Endothelial cell of umbilical vein (primary cell): Measurements from ENCODE around the gene FOXO6. TPM values are rescaled to one million over a fixed set of nuclear protein-coding genes. Genes with fewer than 3 reads are reported as not detected.

Experiments used
- BruUV-seq: library from RNA; stranded (reverse); fragments of 400-500 nt; replicated peaks from 2 replicates; lab custom pipeline; 2021; lab: Mats Ljungman, UMichigan
- CTCF ChIA-PET: fragments of 300-600, 350-600 bp; sonication (Branson Sonifier 250); formaldehyde crosslinking; loops from one replicate; lab custom pipeline; 2021; ENCODE audit warnings: antibody characterized with exemption, inconsistent platforms; lab: Charles Lee
- POLR2A ChIA-PET: fragments of 300-600, 350-600 bp; sonication (Branson Sonifier 250); formaldehyde crosslinking; loops from one replicate; lab custom pipeline; 2021; ENCODE audit warnings: antibody characterized with exemption, inconsistent platforms; lab: Charles Lee
- DNase-seq: peaks from one replicate; pipeline ENCODE4 v3.0.0-alpha.2; 2011; ENCODE audit warnings: low read depth, low spot score
- FAIRE-seq: peaks from 2 replicates; lab custom pipeline; 2011; peaks lifted over from hg19 to GRCh38; lab: Jason Lieb, UNC
- H2AFZ ChIP-seq: 2 replicates; pipeline ENCODE4 v1.6.0; 2012; ENCODE audit warnings: low read depth, low read length, control low read depth, inconsistent platforms
- H3K27ac ChIP-seq: 2 replicates; pipeline ENCODE4 v1.5.1; 2011; ENCODE audit warnings: low read depth, mild to moderate bottlenecking, control low read depth, low read length, moderate library complexity; ENCODE audit not compliant: insufficient read depth
- H3K27me3 ChIP-seq, 2 experiments: 2 replicates each; pipeline versions ENCODE4 v1.6.0 to v1.6.1; 2011; ENCODE audit warnings: low read length in 2 of 2, mixed read lengths in 1 of 2; ENCODE audit not compliant: control insufficient read depth in 2 of 2, insufficient read depth in 2 of 2
- H3K36me3 ChIP-seq, 2 experiments: 2 replicates in 1 of 2; 3 replicates in 1 of 2; pipeline ENCODE4 v1.5.1; 2011; ENCODE audit warnings: low read length in 2 of 2, mild to moderate bottlenecking in 1 of 2, moderate library complexity in 1 of 2; ENCODE audit not compliant: control insufficient read depth in 2 of 2, insufficient read depth in 2 of 2; ENCODE audit errors: extremely low read depth in 1 of 2
- H3K4me1 ChIP-seq: 3 replicates; pipeline ENCODE4 v1.5.1; 2011; ENCODE audit warnings: mild to moderate bottlenecking, low read length; ENCODE audit not compliant: control insufficient read depth, insufficient read depth; ENCODE audit errors: extremely low read depth
- H3K4me2 ChIP-seq: 2 replicates; pipeline ENCODE4 v1.6.1; 2011; ENCODE audit warnings: low read length, control low read depth, mixed read lengths; ENCODE audit not compliant: insufficient read depth
- H3K4me3 ChIP-seq, 3 experiments: fragments of 200-600 bp in 1 of 3; sonication (generic), shearing (Covaris generic) in 1 of 3; replicated peaks in 1 of 3; 2 replicates each; pipeline ENCODE4 v1.5.1; 2011 to 2016; ENCODE audit warnings: control low read depth in 3 of 3, low read length in 3 of 3, mild to moderate bottlenecking in 2 of 3, inconsistent platforms in 1 of 3, low read depth in 1 of 3, moderate library complexity in 1 of 3; ENCODE audit not compliant: insufficient read depth in 1 of 3
- H3K79me2 ChIP-seq: 2 replicates; pipeline ENCODE4 v1.6.0; 2012; ENCODE audit warnings: low read length, inconsistent platforms; ENCODE audit not compliant: control insufficient read depth, insufficient read depth
- H3K9ac ChIP-seq: replicated peaks from 2 replicates; pipeline ENCODE3; 2011; ENCODE audit warnings: low read length, control low read depth; ENCODE audit not compliant: insufficient read depth; ENCODE audit errors: extremely low read depth
- H3K9me1 ChIP-seq: replicated peaks from 3 replicates; pipeline ENCODE4 v1.6.0; 2011; ENCODE audit warnings: mild to moderate bottlenecking, low read length; ENCODE audit not compliant: control insufficient read depth, insufficient read depth; ENCODE audit errors: extremely low read depth
- H3K9me3 ChIP-seq: replicated peaks from 2 replicates; pipeline ENCODE4 v1.5.1; 2012; ENCODE audit warnings: low read length, inconsistent platforms; ENCODE audit not compliant: control insufficient read depth, insufficient read depth
- H4K20me1 ChIP-seq: replicated peaks from 2 replicates; pipeline ENCODE3; 2011; ENCODE audit warnings: mild to moderate bottlenecking, low read length; ENCODE audit not compliant: control insufficient read depth, insufficient read depth; ENCODE audit errors: extremely low read depth
- CTCF ChIP-seq, 2 donors: IDR thresholded peaks; 1 replicate in 1 of 2; 2 replicates in 1 of 2; pipeline ENCODE4 v1.5.1; 2011; ENCODE audit warnings: low read length in 2 of 2, mild to moderate bottlenecking in 2 of 2, moderate library complexity in 2 of 2, control low read depth in 1 of 2, inconsistent platforms in 1 of 2, low read depth in 1 of 2; ENCODE audit not compliant: insufficient read depth in 1 of 2; ENCODE audit errors: extremely low read depth in 1 of 2
- EZH2 ChIP-seq: IDR thresholded peaks from 2 replicates; pipeline ENCODE4 v1.6.1; 2012; ENCODE audit warnings: borderline replicate concordance, low read depth, mild to moderate bottlenecking, moderate library complexity, low read length, inconsistent platforms; ENCODE audit not compliant: severe bottlenecking
- FOS ChIP-seq: IDR thresholded peaks from 2 replicates; pipeline ENCODE4 v1.6.1; 2011; ENCODE audit warnings: mild to moderate bottlenecking, low read length, moderate library complexity, borderline replicate concordance; ENCODE audit not compliant: insufficient read depth
- GATA2 ChIP-seq: IDR thresholded peaks from 2 replicates; pipeline ENCODE4 v1.7.0; 2011; ENCODE audit warnings: low read depth, mild to moderate bottlenecking, moderate library complexity, mixed read lengths, low read length; ENCODE audit not compliant: insufficient read length, insufficient read depth
- JUN ChIP-seq: IDR thresholded peaks from 2 replicates; pipeline ENCODE4 v1.6.1; 2011; ENCODE audit warnings: borderline replicate concordance, low read depth; ENCODE audit not compliant: insufficient read length, insufficient read depth
- MYC ChIP-seq: IDR thresholded peaks from one replicate; pipeline ENCODE4 v1.6.1; 2011; ENCODE audit warnings: mild to moderate bottlenecking, low read depth, low read length
- POLR2A ChIP-seq: IDR thresholded peaks from 2 replicates; pipeline ENCODE4 v1.6.1; 2012; ENCODE audit warnings: low read depth, mild to moderate bottlenecking, control low read depth, low read length
- POLR2AphosphoS5 ChIP-seq: IDR thresholded peaks from 2 replicates; pipeline ENCODE4 v1.6.1; 2012; ENCODE audit warnings: low read depth, mild to moderate bottlenecking, control low read depth, low read length, moderate library complexity; ENCODE audit not compliant: insufficient read depth
- dilution Hi-C: fragments of 300-500 bp; cut with MboI; formaldehyde crosslinking; loops from one replicate; pipeline ENCODE4 v1.15.0; 2019; ENCODE audit warnings: low sequenced_read_pairs; ENCODE audit not compliant: extremely low pct_ligation_motif_present
- intact Hi-C: fragments of 100-400 bp; cut with micrococcal nuclease; formaldehyde crosslinking; loops from one replicate; pipeline ENCODE4 v1.10.0; 2022
- polyA plus RNA-seq, 4 experiments: library from polyadenylated mRNA; depleted of rRNA in 3 of 4; stranded (reverse) in 3 of 4; unstranded in 1 of 4; fragments of >200 nt; gene quantifications; 2 replicates each; pipeline versions ENCODE4 v1.2.1 to v1.2.3, GENCODE V29; 2011 to 2012; ENCODE audit warnings: missing spikeins in 1 of 4
- total RNA-seq: library from RNA; stranded (reverse); gene quantifications from 2 replicates; pipeline ENCODE4 v1.2.3, GENCODE V29; 2021
- TF ChIP-seq, protein P1 (sequence below): IDR thresholded peaks from 2 replicates; pipeline ENCODE4 v1.6.1; 2011; ENCODE audit not compliant: insufficient read depth, insufficient read length

FOXO6 gene
- total and polyA plus RNA-seq, 2 donors (not counting 3 experiments of a cell fraction or from before 2014, with no cell fraction given) = 0.04 to 0.38 TPM

- H3K27me3 ChIP-seq = no peaks in the 10 kb centered on the region
- H3K79me2 ChIP-seq = no peaks in the 10 kb centered on the region
- no peak overlapping the region for H3K4me2 ChIP-seq
- no peak overlapping the region for H3K27ac ChIP-seq
- no TSS peak for BruUV-seq
- no peaks in the 10 kb centered on the region for H3K36me3 ChIP-seq
- no peaks in the 10 kb centered on the region for H3K9me1 ChIP-seq
- dilution Hi-C loops = no loop called here
- POLR2A ChIA-PET = no interaction called here
- no peak overlapping the region for H3K9ac ChIP-seq
- FAIRE-seq (no peak), DNase-seq (no peak)
- CTCF ChIA-PET = interaction anchor here (0.9 to 6.4 kb wide), 19 partner anchors 10 to 151 kb away, joined by 3 to 114 read pairs (median 6); partner anchors contain the start of gene FOXO6
- peak overlapping the region; percentile 25 for H2AFZ ChIP-seq
- no peak for TF ChIP-seq POLR2A
- no peak for TF ChIP-seq EZH2
- TF ChIP-seq GATA2 = no peak
- TF ChIP-seq CTCF (IDR thresholded peaks at IDR 0.05; ENCODE audit: extremely low read depth in 1 of 2, insufficient read depth in 1 of 2, low read depth in 1 of 2, low read length in 2 of 2) = no peak
- no peak for TF ChIP-seq MYC
- TF ChIP-seq, protein P1, sequence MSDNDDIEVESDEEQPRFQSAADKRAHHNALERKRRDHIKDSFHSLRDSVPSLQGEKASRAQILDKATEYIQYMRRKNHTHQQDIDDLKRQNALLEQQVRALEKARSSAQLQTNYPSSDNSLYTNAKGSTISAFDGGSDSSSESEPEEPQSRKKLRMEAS = no peak
- TF ChIP-seq FOS = no peak
- no peak for TF ChIP-seq JUN
- no peak for TF ChIP-seq POLR2AphosphoS5
- H3K4me3 ChIP-seq = no peak overlapping the region
- no peaks in the 10 kb centered on the region for H4K20me1 ChIP-seq
- intact Hi-C loops = loop anchor here (1.0 kb wide), 7 partner anchors 15 to 149 kb away; partner anchors contain the start of gene FOXO6
- peaks cover 9% of the 10 kb centered on the region for H3K4me1 ChIP-seq
- H3K9me3 ChIP-seq = no peaks in the 10 kb centered on the region
Measured at GRCh38 chr1:41417746-41418145, 56.5 kb downstream of the FOXO6 start.
